ENCODE data around the gene LARP4B.

- TF ChIP-seq, protein P1, sequence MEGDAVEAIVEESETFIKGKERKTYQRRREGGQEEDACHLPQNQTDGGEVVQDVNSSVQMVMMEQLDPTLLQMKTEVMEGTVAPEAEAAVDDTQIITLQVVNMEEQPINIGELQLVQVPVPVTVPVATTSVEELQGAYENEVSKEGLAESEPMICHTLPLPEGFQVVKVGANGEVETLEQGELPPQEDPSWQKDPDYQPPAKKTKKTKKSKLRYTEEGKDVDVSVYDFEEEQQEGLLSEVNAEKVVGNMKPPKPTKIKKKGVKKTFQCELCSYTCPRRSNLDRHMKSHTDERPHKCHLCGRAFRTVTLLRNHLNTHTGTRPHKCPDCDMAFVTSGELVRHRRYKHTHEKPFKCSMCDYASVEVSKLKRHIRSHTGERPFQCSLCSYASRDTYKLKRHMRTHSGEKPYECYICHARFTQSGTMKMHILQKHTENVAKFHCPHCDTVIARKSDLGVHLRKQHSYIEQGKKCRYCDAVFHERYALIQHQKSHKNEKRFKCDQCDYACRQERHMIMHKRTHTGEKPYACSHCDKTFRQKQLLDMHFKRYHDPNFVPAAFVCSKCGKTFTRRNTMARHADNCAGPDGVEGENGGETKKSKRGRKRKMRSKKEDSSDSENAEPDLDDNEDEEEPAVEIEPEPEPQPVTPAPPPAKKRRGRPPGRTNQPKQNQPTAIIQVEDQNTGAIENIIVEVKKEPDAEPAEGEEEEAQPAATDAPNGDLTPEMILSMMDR (conservative IDR thresholded peaks at IDR 0.05 in 1 of 2, IDR thresholded peaks at IDR 0.05 in 1 of 2; ENCODE audit: extremely low read depth in 1 of 2, insufficient read depth in 1 of 2, low read depth in 1 of 2, low read length in 2 of 2) = no peak
- no peak for TF ChIP-seq EZH2 (IDR thresholded peaks at IDR 0.05; ENCODE audit: borderline replicate concordance, low read length)
Measured at GRCh38 chr10:926075-926698, 5.3 kb downstream of the LARP4B start.
